Heart left ventricle (tissue), 16 donors: ENCODE data around the gene OR3A3. TPM values are rescaled to one million over a fixed set of nuclear protein-coding genes. Genes with fewer than 3 reads are reported as not detected.
A peak's percentile ranks its signal among the peaks of the same experiment; 100 is the strongest.
"Not testable (repeated sequence)": the region's sequence is repeated elsewhere in the genome, so short reads cannot be mapped to it uniquely, and the experiment has no call there.

Experiments used
- ATAC-seq, 4 donors: fragments of 200-7000 bp; cut with Tn5 transposase; one replicate each; pipeline ENCODE4 v1.9.1; 2020 to 2022; ENCODE audit warnings: moderate library complexity in 4 of 4, mild to moderate bottlenecking in 3 of 4, moderate number of reproducible peaks in 1 of 4
- DNase-seq, 5 donors: peaks; one replicate each; pipeline ENCODE4 v3.0.0-alpha.2; 2020
- H3K27ac ChIP-seq, 12 donors: fragments of 200-600 bp; sonication (generic) in 4 of 12; one replicate each; pipeline versions ENCODE4 v1.5.0 to v1.8.0; 2016 to 2022; ENCODE audit warnings: mild to moderate bottlenecking in 2 of 12
- H3K27me3 ChIP-seq, 9 donors: fragments of 200-600 bp; sonication (generic) in 2 of 9; one replicate each; pipeline versions ENCODE4 v1.5.1 to v1.8.0; 2016 to 2022; ENCODE audit warnings: mild to moderate bottlenecking in 3 of 9
- H3K36me3 ChIP-seq, 9 donors: fragments of 200-600 bp; sonication (generic) in 2 of 9; one replicate each; pipeline versions ENCODE4 v1.5.0 to v1.8.0; 2018 to 2022; ENCODE audit warnings: mild to moderate bottlenecking in 2 of 9
- H3K4me1 ChIP-seq, 12 donors: fragments of 200-600 bp; sonication (generic) in 4 of 12; one replicate each; pipeline versions ENCODE4 v1.5.0 to v1.8.0; 2016 to 2022; ENCODE audit warnings: mild to moderate bottlenecking in 3 of 12
- H3K4me3 ChIP-seq, 12 donors: fragments of 200-600 bp; sonication (generic) in 4 of 12; one replicate each; pipeline versions ENCODE4 v1.5.0 to v1.8.0; 2017 to 2022; ENCODE audit warnings: mild to moderate bottlenecking in 9 of 12, moderate library complexity in 4 of 12
- H3K9me3 ChIP-seq, 12 donors: fragments of 200-600 bp; sonication (generic) in 4 of 12; one replicate each; pipeline versions ENCODE4 v1.5.0 to v1.8.0; 2016 to 2022; ENCODE audit warnings: mild to moderate bottlenecking in 1 of 12
- POLR2A ChIP-seq, 2 donors: fragments of 450-650 bp; IDR thresholded peaks; one replicate each; pipeline ENCODE4 v1.6.1; 2017; ENCODE audit warnings: antibody characterized with exemption in 2 of 2, mild to moderate bottlenecking in 2 of 2, moderate library complexity in 2 of 2
- WGBS, 4 donors: extraction: QIAGEN DNeasy Blood & Tissue Kit in 2 of 4; methylation state at CpG; one replicate each; pipeline versions ENCODE4 v1.1.5 to v1.1.7; 2013 to 2018; 5-methylcytosine and 5-hydroxymethylcytosine counted together
- intact Hi-C, 10 donors: fragments of 100-400 bp; cut with DNase I; formaldehyde crosslinking; loops; one replicate each; pipeline versions ENCODE4 v1.11.1 to v1.14.2; 2022
- polyA plus RNA-seq, 2 donors: library from polyadenylated mRNA; stranded (reverse); fragments of 200-250 nt; gene quantifications; one replicate each; pipeline ENCODE4 v1.2.3, GENCODE V29; 2013
- total RNA-seq, 9 donors: library from RNA; depleted of rRNA in 2 of 9; stranded (reverse); fragments of >200 nt in 2 of 9; fragmentation: NEBNext Ultra II Directional in 3 of 9; extraction: Animal tissue kit (Norgen Biotek cat#: 25700) in 3 of 9; gene quantifications; one replicate each; pipeline versions ENCODE4 v1.1.0 to v1.2.4, GENCODE V29; 2016 to 2023
- TF ChIP-seq, protein P1 (sequence below), 12 donors: fragments of 200-600 bp; sonication (generic) in 4 of 12; IDR thresholded peaks; one replicate each; pipeline versions ENCODE4 v1.5.0 to v1.8.0; 2018 to 2022; ENCODE audit warnings: antibody characterized with exemption in 12 of 12, mild to moderate bottlenecking in 5 of 12
- donor health status: ischemic (EF 13 %, LVEDD 7.1; RV severe dilation, severe dysfunction).
- donor health status: healthy with polysubstance abuse.
- donor health status: DM: no; HTN: yes; CAD: no.
- donor health status: DM: no; HTN: no; CAD: no.
- donor health status: ischemic (EF 25% LVEDD 6.9; RV normal size, moderate dysfunction).
- donor health status: ischemic (EF 25% LVEDD 5.7; RV mildly dilated, moderate dysfunction).
- donor health status: healthy.
- donor health status: DM: yes; HTN: yes; CAD: no.
- donor health status: ischemic (EF 35%, LVEDD 5.7; RV mildly dilated, moderate dysfunction).
- donor health status: nonischemic (EF 11% LVEDD 7.7; RV severe dilation, severe dysfunction).
- donor health status: DM: yes; HTN: yes; CAD: no.
- donor health status: PGD.
- donor health status: ischemic (EF 29% LVEDD 5.4; RV normal size, mild dysfunction).
- donor health status: nonischemic (EF 23%, LVEDD 6.1; RV moderate dilation, normal function).

OR3A3 gene
- total and polyA plus RNA-seq, 11 donors = not detected

DNA sequence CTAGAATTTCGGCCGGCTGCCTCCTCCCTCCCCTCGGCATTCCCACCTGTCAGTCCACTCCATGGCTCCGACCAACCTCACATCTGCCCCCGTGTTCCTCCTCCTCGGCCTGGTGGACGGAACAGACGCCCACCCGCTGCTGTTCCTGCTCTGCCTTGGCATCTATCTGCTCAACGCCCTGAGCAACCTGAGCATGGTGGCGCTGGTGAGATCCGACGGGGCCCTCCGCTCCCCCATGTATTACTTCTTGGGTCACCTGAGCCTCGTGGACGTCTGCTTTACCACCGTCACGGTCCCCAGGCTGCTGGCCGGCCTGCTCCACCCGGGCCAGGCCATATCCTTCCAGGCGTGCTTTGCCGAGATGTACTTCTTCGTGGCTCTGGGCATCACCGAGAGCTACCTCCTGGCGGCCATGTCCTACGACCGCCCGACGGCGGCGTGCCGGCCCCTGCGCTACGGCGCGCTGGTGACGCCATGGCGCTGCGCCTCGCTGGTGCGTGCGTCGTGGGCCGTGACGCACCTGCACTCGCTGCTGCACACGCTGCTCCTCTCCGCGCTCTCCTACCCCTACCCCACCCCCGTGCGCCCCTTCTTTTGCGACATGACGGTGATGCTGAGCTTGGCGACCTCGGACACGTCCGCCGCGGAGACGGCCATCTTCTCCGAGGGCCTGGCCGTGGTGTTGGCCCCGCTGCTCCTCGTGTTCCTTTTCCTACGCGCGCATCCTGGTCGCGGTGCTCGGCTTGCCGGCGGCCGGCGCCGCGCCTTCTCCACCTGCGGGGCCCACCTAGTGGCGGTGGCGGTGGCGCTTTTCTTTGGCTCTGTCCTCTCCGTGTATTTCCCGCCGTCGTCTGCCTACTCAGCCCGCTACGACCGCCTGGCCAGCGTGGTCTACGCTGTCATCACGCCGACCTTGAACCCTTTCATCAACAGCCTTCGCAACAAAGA lies 25.0 kb upstream of the OR3A3 start, which contains the start of gene OR3A2:
OR3A2 (minus strand) TSS at position 440 of the 948 bp plus-strand sequence.
- Histone ChIP-seq H3K36me3 (no peaks in the 10 kb centered on the region), H3K4me1 (no peaks in the 10 kb centered on the region), H3K27me3 (peaks cover 8 to 46% (median 24%) of the 10 kb centered on the region in 9 donors), H3K4me3 (peak within 1 kb of the TSS in 2 of 12 donors; percentile 20 to 45), H3K9me3 (peaks cover 0 to 7% (median 0%) of the 10 kb centered on the region in 12 donors), H3K27ac (no peak within 1 kb of the TSS)
- TF ChIP-seq, protein P1, sequence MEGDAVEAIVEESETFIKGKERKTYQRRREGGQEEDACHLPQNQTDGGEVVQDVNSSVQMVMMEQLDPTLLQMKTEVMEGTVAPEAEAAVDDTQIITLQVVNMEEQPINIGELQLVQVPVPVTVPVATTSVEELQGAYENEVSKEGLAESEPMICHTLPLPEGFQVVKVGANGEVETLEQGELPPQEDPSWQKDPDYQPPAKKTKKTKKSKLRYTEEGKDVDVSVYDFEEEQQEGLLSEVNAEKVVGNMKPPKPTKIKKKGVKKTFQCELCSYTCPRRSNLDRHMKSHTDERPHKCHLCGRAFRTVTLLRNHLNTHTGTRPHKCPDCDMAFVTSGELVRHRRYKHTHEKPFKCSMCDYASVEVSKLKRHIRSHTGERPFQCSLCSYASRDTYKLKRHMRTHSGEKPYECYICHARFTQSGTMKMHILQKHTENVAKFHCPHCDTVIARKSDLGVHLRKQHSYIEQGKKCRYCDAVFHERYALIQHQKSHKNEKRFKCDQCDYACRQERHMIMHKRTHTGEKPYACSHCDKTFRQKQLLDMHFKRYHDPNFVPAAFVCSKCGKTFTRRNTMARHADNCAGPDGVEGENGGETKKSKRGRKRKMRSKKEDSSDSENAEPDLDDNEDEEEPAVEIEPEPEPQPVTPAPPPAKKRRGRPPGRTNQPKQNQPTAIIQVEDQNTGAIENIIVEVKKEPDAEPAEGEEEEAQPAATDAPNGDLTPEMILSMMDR (IDR thresholded peaks at IDR 0.05) = no peak
- TF ChIP-seq POLR2A (IDR thresholded peaks at IDR 0.05) = no peak
- DNase-seq (no peak), ATAC-seq (no peak)
- WGBS, 4 donors = 25 to 42% (median 26%) methylated on average over 63 to 92 of the region's 92 CpGs
- intact Hi-C loops = no loop called here

- Histone ChIP-seq H3K36me3 (no peaks in the 10 kb centered on the region), H3K9me3 (peaks cover 0 to 12% (median 0%) of the 10 kb centered on the region in 12 donors), H3K4me1 (no peaks in the 10 kb centered on the region), H3K27ac (no peak overlapping the region), H3K4me3 (no peak overlapping the region), H3K27me3 (peaks cover 8 to 35% (median 23%) of the 10 kb centered on the region in 9 donors)
- no peak for DNase-seq
- no peak for ATAC-seq
- 64 to 75% (median 71%) methylated on average over 4 of the region's 4 CpGs for WGBS, 4 donors
- TF ChIP-seq POLR2A (IDR thresholded peaks at IDR 0.05) = no peak
- TF ChIP-seq, protein P1 (IDR thresholded peaks at IDR 0.05) = no peak
- intact Hi-C loops = no loop called here
Observed at GRCh38 chr17:3389791-3390190, 21.4 kb upstream of the OR3A3 start.

- H3K4me1 ChIP-seq, DNase-seq, H3K36me3 ChIP-seq, H3K4me3 ChIP-seq, H3K9me3 ChIP-seq, ATAC-seq, H3K27ac ChIP-seq, H3K27me3 ChIP-seq, intact Hi-C loops: not testable (repeated sequence)
- 40 to 44% (median 42%) methylated on average over 7 of the region's 7 CpGs for WGBS, 4 donors
Observed at GRCh38 chr17:3397801-3398200, 13.4 kb upstream of the OR3A3 start.

DNA sequence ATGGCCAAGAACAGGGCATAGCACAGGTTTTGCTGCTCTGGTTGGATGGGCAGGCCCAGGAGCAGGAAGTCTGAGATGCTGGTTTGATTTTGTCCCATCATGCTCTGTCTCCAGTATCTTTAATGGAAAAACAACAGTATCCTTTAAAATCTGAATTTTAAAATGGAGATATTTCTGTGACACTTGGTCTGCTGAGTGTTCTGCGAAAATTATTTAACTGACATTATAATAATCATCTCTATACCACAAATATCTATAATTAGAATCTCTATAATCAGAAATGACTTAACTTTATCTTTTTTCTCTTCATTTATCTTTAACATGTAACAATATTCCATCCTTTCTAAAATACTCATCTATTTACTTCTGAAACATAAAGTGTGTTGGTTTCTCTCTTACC lies 12.9 kb upstream of the OR3A3 start, which contains the start of gene OR1E1:
OR1E1 (minus strand) TSS at position 101 of the 400 bp plus-strand sequence; CDS start at position 101, 0 bp downstream.
- ATAC-seq = no peak
- Histone ChIP-seq H3K4me3 (no peak within 1 kb of the TSS), H3K27me3 (no peaks in the 10 kb centered on the region), H3K9me3 (no peaks in the 10 kb centered on the region), H3K27ac (no peak within 1 kb of the TSS), H3K4me1 (no peaks in the 10 kb centered on the region), H3K36me3 (no peaks in the 10 kb centered on the region)
- no peak for DNase-seq
- WGBS, 4 donors = 73 to 84% (median 83%) methylated on average over 1 of the region's 1 CpG
- no peak for TF ChIP-seq POLR2A (IDR thresholded peaks at IDR 0.05)
- TF ChIP-seq, protein P1 (IDR thresholded peaks at IDR 0.05) = no peak
- intact Hi-C loops = no loop called here
